HCT116 (cell line): ENCODE results near the gene EIF4G3. TPM values are rescaled to one million over a fixed set of nuclear protein-coding genes. Genes with fewer than 3 reads are reported as not detected.

Source experiments
- ATAC-seq: fragments of 200-7000 bp; cut with Tn5 transposase; 2 replicates; pipeline ENCODE4 v1.9.1; 2020; ENCODE audit warnings: mild to moderate bottlenecking, moderate library complexity
- BruUV-seq: library from RNA; stranded (reverse); fragments of 400-500 nt; replicated peaks from 2 replicates; lab custom pipeline; 2021; lab: Mats Ljungman, UMichigan
- CTCF ChIA-PET: fragments of 300-600 bp; sonication (Branson Sonifier 250); formaldehyde crosslinking; loops from one replicate; lab custom pipeline; 2021; ENCODE audit warnings: antibody characterized with exemption; lab: Charles Lee
- POLR2A ChIA-PET: fragments of 300-600, 350-600 bp; sonication (Branson Sonifier 250); formaldehyde crosslinking; loops from one replicate; lab custom pipeline; 2021; ENCODE audit warnings: antibody characterized with exemption; lab: Charles Lee
- RAD21 ChIA-PET, 2 experiments: fragments of 300-600 bp; sonication (Branson Sonifier 250); formaldehyde crosslinking; loops; one replicate each; lab custom pipeline; 2023; ENCODE audit warnings: low total read pairs in 2 of 2; ENCODE audit not compliant: uncharacterized antibody in 2 of 2, unreplicated experiment in 2 of 2, low non-redundant PET in 1 of 2; lab: Charles Lee
- DNase-seq: peaks from one replicate; pipeline ENCODE4 v3.0.0-alpha.2; 2010; ENCODE audit warnings: low read depth, low spot score
- H2AFZ ChIP-seq: fragments of 200-600 bp; shearing (Covaris generic), sonication (generic); 2 replicates; pipeline ENCODE4 v1.6.1; 2017; ENCODE audit warnings: low read depth, mixed run types, mixed read lengths, antibody characterized with exemption, low read length; ENCODE audit not compliant: poor library complexity, severe bottlenecking
- H3K27ac ChIP-seq: 2 replicates; pipeline ENCODE4 v1.5.1; 2012; ENCODE audit warnings: low read depth, low read length
- H3K27me3 ChIP-seq: fragments of 200-600 bp; sonication (generic); 2 replicates; pipeline ENCODE4 v1.6.1; 2016; ENCODE audit warnings: mixed run types, low read length, mixed read lengths; ENCODE audit not compliant: insufficient read depth
- H3K36me3 ChIP-seq, 2 experiments: fragments of 200-500 bp in 1 of 2; fragments of 200-600 bp in 1 of 2; sonication (Bioruptor generic) in 1 of 2; sonication (generic) in 1 of 2; 2 replicates each; pipeline versions ENCODE4 v1.5.1 to v1.6.1; 2014 to 2016; ENCODE audit warnings: low read length in 2 of 2, inconsistent platforms in 1 of 2, mixed read lengths in 1 of 2, mixed run types in 1 of 2; ENCODE audit not compliant: insufficient read depth in 2 of 2, control insufficient read depth in 1 of 2
- H3K4me1 ChIP-seq, 2 experiments: fragments of 200-600 bp in 1 of 2; sonication (generic) in 1 of 2; 2 replicates each; pipeline versions ENCODE4 v1.5.1 to v1.6.1; 2012 to 2017; ENCODE audit warnings: low read length in 2 of 2, inconsistent platforms in 1 of 2, mild to moderate bottlenecking in 1 of 2, mixed read lengths in 1 of 2, mixed run types in 1 of 2, moderate library complexity in 1 of 2; ENCODE audit not compliant: insufficient read depth in 2 of 2, control insufficient read depth in 1 of 2
- H3K4me2 ChIP-seq: fragments of 200-600 bp; sonication (generic); 2 replicates; pipeline ENCODE4 v1.6.1; 2017; ENCODE audit warnings: mixed run types, low read length, mixed read lengths
- H3K4me3 ChIP-seq, 2 experiments: fragments of 200-600 bp in 1 of 2; sonication (generic) in 1 of 2; replicated peaks in 1 of 2; 2 replicates each; pipeline ENCODE4 v1.5.1; 2011 to 2016; ENCODE audit warnings: low read length in 2 of 2, control low read depth in 1 of 2, low read depth in 1 of 2, mild to moderate bottlenecking in 1 of 2, mixed read lengths in 1 of 2, mixed run types in 1 of 2
- H3K79me2 ChIP-seq: fragments of 200-600 bp; sonication (generic); 2 replicates; pipeline ENCODE4 v1.6.1; 2017; ENCODE audit warnings: mild to moderate bottlenecking, mixed run types, low read length, moderate library complexity, mixed read lengths; ENCODE audit not compliant: insufficient read depth
- H3K9ac ChIP-seq: fragments of 200-600 bp; sonication (generic); 2 replicates; pipeline ENCODE4 v1.6.1; 2016; ENCODE audit warnings: low read length, mixed read lengths
- H3K9me2 ChIP-seq: fragments of 200-600 bp; sonication (generic), shearing (Covaris generic); 2 replicates; pipeline ENCODE4 v1.6.1; 2017; ENCODE audit warnings: mixed run types, mild to moderate bottlenecking, moderate library complexity; ENCODE audit not compliant: insufficient read depth
- H3K9me3 ChIP-seq, 2 experiments: fragments of 200-500 bp in 1 of 2; fragments of 200-600 bp in 1 of 2; sonication (Bioruptor generic) in 1 of 2; sonication (generic) in 1 of 2; 2 replicates each; pipeline ENCODE4 v1.6.1; 2014 to 2017; ENCODE audit warnings: low read length in 2 of 2, mixed read lengths in 2 of 2, inconsistent platforms in 1 of 2, low read depth in 1 of 2, mild to moderate bottlenecking in 1 of 2, mixed run types in 1 of 2, moderate library complexity in 1 of 2; ENCODE audit not compliant: control insufficient read depth in 1 of 2, insufficient read depth in 1 of 2
- H4K20me1 ChIP-seq: fragments of 200-600 bp; sonication (generic), shearing (Covaris generic); 2 replicates; pipeline ENCODE4 v1.6.1; 2017; ENCODE audit warnings: mixed run types, mild to moderate bottlenecking, moderate library complexity; ENCODE audit not compliant: insufficient read depth
- CBX3 ChIP-seq: IDR thresholded peaks from 2 replicates; pipeline ENCODE4 v1.6.1; 2012; ENCODE audit warnings: low read depth
- CEBPB ChIP-seq: IDR thresholded peaks from 2 replicates; pipeline ENCODE4 v1.6.1; 2012; ENCODE audit warnings: low read depth
- EGR1 ChIP-seq: IDR thresholded peaks from 2 replicates; pipeline ENCODE4 v1.6.1; 2012; ENCODE audit warnings: low read depth
- ELF1 ChIP-seq: IDR thresholded peaks from 2 replicates; pipeline ENCODE4 v1.6.1; 2012; ENCODE audit warnings: low read depth, borderline replicate concordance
- EZH2phosphoT487 ChIP-seq: fragments of 200-600 bp; IDR thresholded peaks from 2 replicates; pipeline ENCODE4 v1.6.1; 2018; ENCODE audit warnings: antibody characterized with exemption, borderline replicate concordance
- JUND ChIP-seq: IDR thresholded peaks from 2 replicates; pipeline ENCODE4 v1.6.1; 2012
- POLR2A ChIP-seq: IDR thresholded peaks from 2 replicates; pipeline ENCODE4 v1.7.0; 2011; ENCODE audit warnings: borderline replicate concordance; ENCODE audit not compliant: insufficient read depth, insufficient read length; ENCODE audit errors: extremely low read depth
- POLR2AphosphoS5 ChIP-seq: IDR thresholded peaks from 2 replicates; pipeline ENCODE4 v1.6.1; 2011; ENCODE audit warnings: mild to moderate bottlenecking, low read depth, low read length, moderate library complexity
- SP1 ChIP-seq: IDR thresholded peaks from 2 replicates; pipeline ENCODE4 v1.6.1; 2012; ENCODE audit warnings: low read depth
- TCF7L2 ChIP-seq: IDR thresholded peaks from 2 replicates; pipeline ENCODE4 v1.7.0; 2011; ENCODE audit warnings: borderline replicate concordance, inconsistent platforms; ENCODE audit not compliant: insufficient read depth, insufficient read length; ENCODE audit errors: extremely low read depth
- ZFX ChIP-seq: fragments of 450-650 bp; IDR thresholded peaks from 2 replicates; pipeline ENCODE4 v1.6.1; 2017
- ZNF274 ChIP-seq: fragments of 200-500 bp; sonication (Bioruptor generic); IDR thresholded peaks from 2 replicates; pipeline ENCODE4 v1.6.1; 2014; ENCODE audit warnings: mild to moderate bottlenecking, low read depth, low read length, inconsistent platforms
- intact Hi-C: fragments of 100-400 bp; cut with micrococcal nuclease; formaldehyde crosslinking; loops from 2 replicates; pipeline ENCODE4 v1.10.0; 2022
- total RNA-seq: library from RNA; stranded (reverse); gene quantifications from one replicate; pipeline ENCODE4 v1.2.1, GENCODE V29; 2021; ENCODE audit not compliant: unreplicated experiment
- TF ChIP-seq, protein P1 (sequence below): IDR thresholded peaks from 2 replicates; pipeline ENCODE4 v1.6.1; 2012
- TF ChIP-seq, protein P2 (sequence below): IDR thresholded peaks from 2 replicates; pipeline ENCODE4 v1.6.1; 2012; ENCODE audit warnings: low read depth
- TF ChIP-seq, protein P3 (sequence below): IDR thresholded peaks from 2 replicates; pipeline ENCODE4 v1.6.1; 2012

EIF4G3 gene
- total RNA-seq, 1 experiment from 2014 or later: 40.1 TPM

DNA sequence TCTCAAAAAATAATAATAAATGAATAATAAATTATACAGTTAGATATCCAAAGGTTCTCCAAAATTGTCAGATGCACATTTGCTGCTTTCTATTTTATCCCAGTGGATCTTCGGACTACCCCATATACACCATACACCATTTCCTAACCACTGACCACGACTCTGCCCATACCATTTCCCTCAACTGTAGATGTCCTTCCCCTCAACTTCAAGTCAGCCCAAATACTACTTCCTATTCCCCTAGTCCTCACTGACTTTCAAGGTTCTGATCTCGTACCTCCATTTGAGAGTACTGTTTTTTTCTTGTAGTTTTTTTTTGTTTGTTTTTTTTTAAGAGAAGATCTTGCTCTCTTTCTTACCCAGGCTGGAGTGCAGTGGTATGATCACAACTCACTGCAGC is 19.6 kb downstream of the EIF4G3 start:
- no TSS peak for BruUV-seq
- Histone ChIP-seq H2AFZ (no peak overlapping the region), H3K9me2 (no peaks in the 10 kb centered on the region), H3K79me2 (peaks cover 29% of the 10 kb centered on the region), H3K9me3 (no peaks in the 10 kb centered on the region), H3K27me3 (no peaks in the 10 kb centered on the region), H3K4me2 (no peak overlapping the region), H3K4me3 (no peak overlapping the region), H3K27ac (no peak overlapping the region), H3K4me1 (peaks cover 14 to 26% of the 10 kb centered on the region in 2 experiments), H3K9ac (no peak overlapping the region), H4K20me1 (no peaks in the 10 kb centered on the region), H3K36me3 (no peaks in the 10 kb centered on the region)
- no peak for ATAC-seq
- ChIA-PET CTCF (no interaction called here), RAD21 (no interaction called here), POLR2A (no interaction called here)
- intact Hi-C loops: no loop called here
- TF ChIP-seq CEBPB (no peak), POLR2A (no peak), ELF1 (no peak)
- no peak for DNase-seq

DNA sequence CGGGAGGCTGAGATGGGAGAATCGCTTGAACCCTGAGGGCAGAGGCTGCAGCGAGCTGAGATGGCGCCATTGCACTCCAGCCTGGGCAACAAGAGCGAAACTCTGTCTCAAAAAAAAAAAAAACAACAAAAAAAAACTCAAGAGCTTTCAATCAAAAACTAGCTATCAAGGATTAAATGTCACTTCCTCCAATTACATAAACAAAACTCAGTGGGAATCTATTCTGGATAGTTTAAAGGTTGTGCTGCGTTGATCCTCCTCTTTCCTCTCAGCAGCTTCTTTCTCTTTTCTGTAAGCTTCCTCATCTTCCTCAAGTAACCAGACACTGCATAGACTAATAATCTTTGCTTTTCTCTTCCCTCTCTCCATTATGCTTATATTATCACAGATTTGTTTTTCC is 20.7 kb downstream of the EIF4G3 start:
- no TSS peak for BruUV-seq
- H3K27me3 ChIP-seq: no peaks in the 10 kb centered on the region
- no peak overlapping the region for H3K9ac ChIP-seq
- RAD21 ChIA-PET: no interaction called here
- intact Hi-C loops: no loop called here
- H3K4me1 ChIP-seq: peaks cover 22 to 35% of the 10 kb centered on the region in 2 experiments
- H3K9me2 ChIP-seq: no peaks in the 10 kb centered on the region
- ATAC-seq (no peak), DNase-seq (no peak)
- CTCF ChIA-PET: no interaction called here
- no peaks in the 10 kb centered on the region for H3K36me3 ChIP-seq
- no peak overlapping the region for H3K4me3 ChIP-seq
- POLR2A ChIA-PET: no interaction called here
- no peaks in the 10 kb centered on the region for H4K20me1 ChIP-seq
- TF ChIP-seq JUND (no peak), ZFX (no peak), SP1 (no peak), TCF7L2 (no peak), CBX3 (no peak), CEBPB (no peak), POLR2AphosphoS5 (no peak), EGR1 (no peak), ELF1 (no peak), ZNF274 (no peak), EZH2phosphoT487 (no peak)
- TF ChIP-seq, protein P1, sequence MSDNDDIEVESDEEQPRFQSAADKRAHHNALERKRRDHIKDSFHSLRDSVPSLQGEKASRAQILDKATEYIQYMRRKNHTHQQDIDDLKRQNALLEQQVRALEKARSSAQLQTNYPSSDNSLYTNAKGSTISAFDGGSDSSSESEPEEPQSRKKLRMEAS: no peak
- TF ChIP-seq, protein P2, sequence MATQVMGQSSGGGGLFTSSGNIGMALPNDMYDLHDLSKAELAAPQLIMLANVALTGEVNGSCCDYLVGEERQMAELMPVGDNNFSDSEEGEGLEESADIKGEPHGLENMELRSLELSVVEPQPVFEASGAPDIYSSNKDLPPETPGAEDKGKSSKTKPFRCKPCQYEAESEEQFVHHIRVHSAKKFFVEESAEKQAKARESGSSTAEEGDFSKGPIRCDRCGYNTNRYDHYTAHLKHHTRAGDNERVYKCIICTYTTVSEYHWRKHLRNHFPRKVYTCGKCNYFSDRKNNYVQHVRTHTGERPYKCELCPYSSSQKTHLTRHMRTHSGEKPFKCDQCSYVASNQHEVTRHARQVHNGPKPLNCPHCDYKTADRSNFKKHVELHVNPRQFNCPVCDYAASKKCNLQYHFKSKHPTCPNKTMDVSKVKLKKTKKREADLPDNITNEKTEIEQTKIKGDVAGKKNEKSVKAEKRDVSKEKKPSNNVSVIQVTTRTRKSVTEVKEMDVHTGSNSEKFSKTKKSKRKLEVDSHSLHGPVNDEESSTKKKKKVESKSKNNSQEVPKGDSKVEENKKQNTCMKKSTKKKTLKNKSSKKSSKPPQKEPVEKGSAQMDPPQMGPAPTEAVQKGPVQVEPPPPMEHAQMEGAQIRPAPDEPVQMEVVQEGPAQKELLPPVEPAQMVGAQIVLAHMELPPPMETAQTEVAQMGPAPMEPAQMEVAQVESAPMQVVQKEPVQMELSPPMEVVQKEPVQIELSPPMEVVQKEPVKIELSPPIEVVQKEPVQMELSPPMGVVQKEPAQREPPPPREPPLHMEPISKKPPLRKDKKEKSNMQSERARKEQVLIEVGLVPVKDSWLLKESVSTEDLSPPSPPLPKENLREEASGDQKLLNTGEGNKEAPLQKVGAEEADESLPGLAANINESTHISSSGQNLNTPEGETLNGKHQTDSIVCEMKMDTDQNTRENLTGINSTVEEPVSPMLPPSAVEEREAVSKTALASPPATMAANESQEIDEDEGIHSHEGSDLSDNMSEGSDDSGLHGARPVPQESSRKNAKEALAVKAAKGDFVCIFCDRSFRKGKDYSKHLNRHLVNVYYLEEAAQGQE: no peak
- TF ChIP-seq, protein P3, sequence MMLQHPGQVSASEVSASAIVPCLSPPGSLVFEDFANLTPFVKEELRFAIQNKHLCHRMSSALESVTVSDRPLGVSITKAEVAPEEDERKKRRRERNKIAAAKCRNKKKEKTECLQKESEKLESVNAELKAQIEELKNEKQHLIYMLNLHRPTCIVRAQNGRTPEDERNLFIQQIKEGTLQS: no peak
- H3K9me3 ChIP-seq: no peaks in the 10 kb centered on the region
- peaks cover 34% of the 10 kb centered on the region for H3K79me2 ChIP-seq
- H3K27ac ChIP-seq: no peak overlapping the region
- no peak overlapping the region for H2AFZ ChIP-seq
- no peak overlapping the region for H3K4me2 ChIP-seq
